GM21381 (cell line): Measurements from ENCODE around the gene TBC1D3C.
"Not testable (repeated sequence)": the region's sequence is repeated elsewhere in the genome, so short reads cannot be mapped to it uniquely, and the experiment has no call there.

ENCODE experiments used
- ATAC-seq: cut with Tn5 transposase; IDR thresholded peaks from one replicate; pipeline ENCODE4 v1.9.1; 2021; ENCODE audit warnings: mild to moderate bottlenecking, moderate library complexity; ENCODE audit not compliant: unreplicated experiment

The TBC1D3C gene

DNA sequence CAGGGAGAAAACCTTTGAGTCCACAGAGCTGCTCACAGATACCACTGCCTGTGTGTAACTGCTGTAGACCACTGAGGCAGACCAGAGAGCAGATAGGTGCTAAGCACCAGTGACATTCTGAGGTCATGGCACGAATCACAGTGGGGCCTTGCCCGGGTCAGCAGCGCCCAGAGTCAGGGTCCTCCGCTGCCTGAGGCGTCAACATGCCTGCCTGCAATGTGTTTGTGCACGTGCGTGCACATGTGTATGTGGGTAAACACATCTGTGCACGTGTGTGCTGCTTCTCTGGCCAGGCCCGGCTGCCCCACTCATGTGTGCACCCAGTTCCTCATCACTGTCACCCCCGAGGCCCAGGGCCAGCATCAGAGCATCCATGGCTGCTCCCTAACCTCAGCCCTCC, at the start of gene TBC1D3C:
TBC1D3C (minus strand) TSS at position 101 of the 400 bp plus-strand sequence. CDS start 1,568 bp downstream, outside the sequence.
- not testable (repeated sequence) for ATAC-seq

DNA sequence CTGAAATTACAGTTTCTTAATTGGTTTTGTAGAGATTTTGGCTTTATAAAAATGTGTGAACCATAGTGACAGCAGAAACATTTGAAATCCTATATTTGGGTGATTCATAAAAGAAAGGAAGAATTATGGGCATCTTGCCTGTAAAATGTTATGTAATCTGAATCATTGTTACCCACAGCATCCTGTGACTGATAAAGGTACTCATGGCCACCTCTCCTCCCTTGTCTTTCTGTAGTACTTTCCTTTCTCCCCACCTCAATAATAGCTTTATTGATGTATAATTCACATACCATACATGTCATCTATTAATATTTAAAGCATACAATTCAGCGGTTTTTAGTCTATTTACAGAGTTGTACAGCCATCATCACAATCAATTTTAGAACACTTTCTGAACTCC, 30.8 kb upstream of the TBC1D3C start:
- ATAC-seq, result not testable (repeated sequence)

DNA sequence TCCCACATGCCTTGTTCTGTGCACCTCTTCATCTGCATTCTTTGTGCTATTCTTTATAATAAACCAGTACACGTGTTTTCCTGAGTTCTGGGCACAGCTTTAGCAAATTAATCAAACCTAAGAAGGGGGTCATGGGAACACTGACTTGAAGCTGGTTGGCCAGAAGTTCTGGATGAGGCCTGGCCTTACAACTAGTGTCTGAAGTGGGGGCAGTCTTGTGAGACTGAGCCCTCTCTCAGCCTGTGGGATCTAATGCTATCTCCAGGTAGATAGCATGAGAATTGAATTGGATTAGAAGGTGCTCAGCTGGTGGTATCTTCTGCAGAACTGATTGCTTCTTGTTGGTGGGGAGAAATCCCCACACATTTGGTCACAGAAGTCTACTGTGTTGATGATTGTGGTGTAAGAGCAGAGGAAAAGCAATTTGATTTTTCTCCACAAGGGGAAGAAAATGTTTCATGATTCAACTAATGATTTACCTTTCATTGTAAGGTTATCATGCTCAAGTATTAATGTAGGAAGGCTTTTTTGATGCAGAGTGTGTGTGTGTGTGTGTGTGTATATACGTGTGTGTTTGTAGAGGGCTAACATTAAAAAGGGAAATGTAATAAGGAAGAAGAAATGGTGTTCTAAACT, 25.7 kb upstream of the TBC1D3C start:
- ATAC-seq, result not testable (repeated sequence)

DNA sequence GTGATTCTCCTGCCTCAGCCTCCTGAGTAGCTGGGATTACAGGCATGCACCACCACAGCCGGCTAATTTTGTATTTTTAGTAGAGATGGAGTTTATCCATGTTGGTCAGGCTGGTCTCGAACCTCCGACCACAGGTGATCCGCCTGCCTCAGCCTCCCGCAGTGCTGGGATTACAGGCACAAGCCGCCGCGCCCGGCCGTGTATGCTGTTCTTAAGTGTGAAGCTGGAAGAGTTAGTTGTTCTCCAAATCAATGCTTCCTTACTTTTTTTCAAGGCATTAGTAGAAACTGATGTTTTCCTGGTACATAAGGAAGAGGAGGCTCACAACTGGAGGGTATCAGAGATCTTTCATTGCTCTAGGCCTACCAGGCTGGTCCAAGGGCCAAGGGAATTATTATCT, 19.7 kb upstream of the TBC1D3C start:
- not testable (repeated sequence) for ATAC-seq

DNA sequence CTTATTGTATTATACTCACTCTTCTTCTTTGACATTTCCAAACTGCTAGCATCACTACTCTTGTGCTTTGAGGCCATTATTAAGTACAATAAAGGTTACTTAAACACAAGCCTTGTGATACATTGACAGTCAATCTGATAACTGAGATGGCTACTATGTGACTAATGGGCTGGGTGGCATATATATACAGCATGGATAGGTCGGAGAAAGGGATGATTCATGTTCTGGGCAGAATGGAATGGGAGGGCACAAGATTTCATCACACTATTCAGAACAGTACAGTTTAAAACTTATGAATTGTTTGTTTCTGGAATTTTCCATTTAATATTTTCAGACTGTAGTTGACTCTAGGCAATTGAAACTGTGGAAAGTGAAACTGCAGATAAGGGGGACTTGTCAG, 18.9 kb upstream of the TBC1D3C start:
- not testable (repeated sequence) for ATAC-seq
